Measurements from ENCODE around the gene CLASP1. TPM values are rescaled to one million over a fixed set of nuclear protein-coding genes. Genes with fewer than 3 reads are reported as not detected.

Gene CLASP1
- total RNA-seq, 6 experiments from 2014 or later = 38.2 to 49.0 (median 41.1) TPM

DNA sequence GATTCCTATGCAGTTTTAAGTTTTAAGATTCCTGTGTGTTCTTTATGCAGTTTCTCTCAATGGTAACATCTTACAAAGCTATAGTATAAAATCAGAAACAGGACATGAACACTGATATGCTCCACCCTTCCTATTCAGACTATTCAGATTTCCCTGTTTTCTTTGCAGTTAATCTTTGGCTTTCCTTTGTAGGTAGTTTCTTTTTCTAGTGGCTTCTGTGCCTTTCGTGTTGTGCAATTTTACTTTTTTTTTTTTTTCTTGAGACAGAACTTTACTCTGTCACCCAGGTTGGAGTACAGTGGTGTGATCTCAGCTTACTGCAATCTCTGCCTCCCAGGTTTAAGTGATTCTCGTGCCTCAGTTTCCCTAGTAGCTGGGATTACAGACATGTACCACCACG is 213.5 kb downstream of the CLASP1 start:
- H3K4me1 Mint-ChIP-seq (ENCODE audit: low read depth) = no peaks in the 10 kb centered on the region
- TF ChIP-seq, protein P1, sequence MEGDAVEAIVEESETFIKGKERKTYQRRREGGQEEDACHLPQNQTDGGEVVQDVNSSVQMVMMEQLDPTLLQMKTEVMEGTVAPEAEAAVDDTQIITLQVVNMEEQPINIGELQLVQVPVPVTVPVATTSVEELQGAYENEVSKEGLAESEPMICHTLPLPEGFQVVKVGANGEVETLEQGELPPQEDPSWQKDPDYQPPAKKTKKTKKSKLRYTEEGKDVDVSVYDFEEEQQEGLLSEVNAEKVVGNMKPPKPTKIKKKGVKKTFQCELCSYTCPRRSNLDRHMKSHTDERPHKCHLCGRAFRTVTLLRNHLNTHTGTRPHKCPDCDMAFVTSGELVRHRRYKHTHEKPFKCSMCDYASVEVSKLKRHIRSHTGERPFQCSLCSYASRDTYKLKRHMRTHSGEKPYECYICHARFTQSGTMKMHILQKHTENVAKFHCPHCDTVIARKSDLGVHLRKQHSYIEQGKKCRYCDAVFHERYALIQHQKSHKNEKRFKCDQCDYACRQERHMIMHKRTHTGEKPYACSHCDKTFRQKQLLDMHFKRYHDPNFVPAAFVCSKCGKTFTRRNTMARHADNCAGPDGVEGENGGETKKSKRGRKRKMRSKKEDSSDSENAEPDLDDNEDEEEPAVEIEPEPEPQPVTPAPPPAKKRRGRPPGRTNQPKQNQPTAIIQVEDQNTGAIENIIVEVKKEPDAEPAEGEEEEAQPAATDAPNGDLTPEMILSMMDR (IDR thresholded peaks at IDR 0.05) = no peak
- no peak overlapping the region for H3K4me3 Mint-ChIP-seq
- H3K27ac Mint-ChIP-seq = no peak overlapping the region
- H3K27me3 Mint-ChIP-seq (ENCODE audit: insufficient read depth) = no peaks in the 10 kb centered on the region
- no peaks in the 10 kb centered on the region for H3K9me3 Mint-ChIP-seq
- no peak for DNase-seq
- H3K36me3 Mint-ChIP-seq (ENCODE audit: low read depth) = peaks cover 7% of the 10 kb centered on the region; the same call in 1 of the 2 replicates

DNA sequence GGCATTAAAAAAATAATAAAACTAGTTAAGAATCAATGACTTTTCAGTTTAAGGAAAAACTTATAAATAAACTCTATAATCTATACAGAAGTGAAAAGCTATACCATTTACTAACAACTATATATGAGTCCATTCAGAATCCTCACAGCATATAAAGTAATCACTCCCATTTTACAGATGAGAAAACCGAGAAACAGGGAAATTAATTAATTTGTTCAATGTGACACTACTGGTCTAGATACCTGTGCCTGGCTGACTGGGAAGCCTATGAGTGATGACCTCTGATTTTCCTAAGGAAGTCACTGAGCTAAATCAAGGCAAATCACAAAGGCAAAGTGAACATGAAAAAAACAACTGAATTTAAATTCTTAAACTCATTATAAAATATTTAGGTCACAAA is 218.0 kb downstream of the CLASP1 start:
- Mint-ChIP-seq H3K4me3 (no peak overlapping the region), H3K9me3 (no peaks in the 10 kb centered on the region), H3K27ac (no peak overlapping the region), H3K36me3 (ENCODE audit: low read depth) (no peaks in the 10 kb centered on the region; the same call in 1 of the 2 replicates), H3K4me1 (ENCODE audit: low read depth) (peaks cover 14% of the 10 kb centered on the region), H3K27me3 (ENCODE audit: insufficient read depth) (no peaks in the 10 kb centered on the region)
- DNase-seq = no peak
- TF ChIP-seq, protein P1 (IDR thresholded peaks at IDR 0.05) = no peak

DNA sequence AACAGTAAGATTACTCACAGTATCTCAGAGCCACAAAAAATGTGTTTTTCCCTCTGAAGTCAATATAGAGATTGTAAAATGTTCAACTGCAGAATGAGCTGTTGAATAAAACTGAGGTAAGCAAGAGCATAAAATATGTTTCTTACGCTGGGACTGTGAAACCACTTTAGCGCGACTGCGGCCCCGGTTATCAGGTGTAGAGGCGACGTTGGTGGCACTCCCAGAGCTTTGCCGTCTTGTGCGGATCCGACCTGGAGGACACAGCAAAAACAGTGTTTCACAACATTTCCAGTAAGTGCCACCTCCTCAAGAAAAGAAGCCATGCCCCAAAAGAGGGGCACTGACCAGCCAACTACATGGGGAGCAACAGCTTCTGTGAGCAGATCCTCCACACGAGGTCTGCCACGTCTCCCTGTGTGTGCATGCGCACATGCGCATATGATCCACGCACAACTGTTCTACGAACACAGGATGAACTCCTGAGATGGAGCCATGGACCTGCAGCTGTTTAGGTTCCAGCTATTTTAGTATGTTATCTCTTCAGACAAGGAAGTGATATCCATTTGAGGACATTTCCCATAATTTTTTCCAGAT is 219.2 kb downstream of the CLASP1 start:
- TF ChIP-seq, protein P1 (IDR thresholded peaks at IDR 0.05) = no peak
- no peak for DNase-seq
- Mint-ChIP-seq H3K4me1 (ENCODE audit: low read depth) (peaks cover 14% of the 10 kb centered on the region), H3K4me3 (no peak overlapping the region), H3K27me3 (ENCODE audit: insufficient read depth) (no peaks in the 10 kb centered on the region), H3K27ac (no peak overlapping the region), H3K36me3 (ENCODE audit: low read depth) (no peaks in the 10 kb centered on the region; the same call in 1 of the 2 replicates), H3K9me3 (no peaks in the 10 kb centered on the region)

DNA sequence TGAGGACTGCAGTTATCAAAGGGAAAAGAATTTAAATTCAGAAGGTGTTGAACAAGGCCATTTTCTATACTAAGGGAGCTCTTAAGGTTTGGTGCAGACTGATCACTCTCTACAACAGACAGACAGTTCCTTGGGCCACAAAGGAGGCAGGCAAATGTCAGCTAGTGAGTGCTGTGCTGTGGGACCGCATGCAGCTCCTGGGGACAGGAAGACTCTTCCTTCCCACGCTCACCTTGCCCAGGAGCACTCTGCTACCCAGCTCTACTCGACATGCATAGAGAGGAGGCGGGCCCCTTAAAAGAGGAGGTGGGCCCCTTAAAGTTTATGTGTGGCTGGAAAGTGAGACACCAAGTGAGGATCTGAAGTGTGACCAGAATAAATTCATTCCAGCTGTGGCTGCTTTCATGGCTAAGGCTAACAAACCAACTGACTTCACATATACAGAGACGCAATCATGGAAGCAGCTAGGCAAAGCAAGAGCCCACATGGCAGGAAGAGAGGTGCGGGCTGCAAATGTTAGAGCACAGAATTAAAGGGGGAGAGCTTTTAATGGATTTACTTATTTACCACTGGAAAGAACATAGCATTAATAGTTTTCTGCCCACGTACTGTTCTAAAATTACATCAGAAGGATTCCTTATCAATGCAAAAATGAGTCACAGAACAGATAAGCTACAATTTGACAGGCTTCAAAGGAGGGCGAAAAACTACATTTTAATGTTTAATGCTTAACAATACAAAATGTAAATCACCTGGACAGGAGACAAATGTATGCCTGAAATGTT is 220.0 kb downstream of the CLASP1 start:
- TF ChIP-seq, protein P1 (IDR thresholded peaks at IDR 0.05) = no peak
- DNase-seq = no peak
- Mint-ChIP-seq H3K27ac (peak overlapping the region; percentile 57), H3K36me3 (ENCODE audit: low read depth) (no peaks in the 10 kb centered on the region; the same call in 1 of the 2 replicates), H3K9me3 (no peaks in the 10 kb centered on the region), H3K4me3 (no peak overlapping the region), H3K27me3 (ENCODE audit: insufficient read depth) (no peaks in the 10 kb centered on the region), H3K4me1 (ENCODE audit: low read depth) (peaks cover 14% of the 10 kb centered on the region)

DNA sequence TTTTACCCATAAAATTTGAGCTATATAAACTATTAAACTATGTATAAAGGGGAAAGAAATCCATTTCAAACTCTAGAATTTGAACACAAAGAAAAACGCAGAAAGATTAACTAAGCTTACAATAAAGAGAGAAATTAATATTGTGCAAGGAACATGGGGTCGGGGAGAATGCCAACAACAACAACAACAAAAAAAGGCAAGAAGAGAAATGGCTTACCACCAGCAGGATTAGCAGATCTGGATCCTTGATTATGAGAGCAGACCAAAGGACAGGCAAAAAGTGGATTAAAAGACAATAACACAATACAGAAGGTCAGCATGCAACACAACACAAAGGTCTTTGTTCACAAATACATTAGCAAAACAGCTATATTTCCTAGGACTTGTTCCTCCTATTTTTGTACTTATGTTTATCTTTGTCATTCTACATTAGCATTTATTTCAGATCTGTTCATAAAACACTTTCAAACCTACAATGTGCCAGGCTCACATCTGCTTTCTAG is 222.0 kb downstream of the CLASP1 start:
- H3K36me3 Mint-ChIP-seq (ENCODE audit: low read depth) = no peaks in the 10 kb centered on the region; the same call in none of the 2 replicates
- H3K4me1 Mint-ChIP-seq (ENCODE audit: low read depth) = peaks cover 14% of the 10 kb centered on the region
- no peak overlapping the region for H3K27ac Mint-ChIP-seq
- DNase-seq = no peak
- no peaks in the 10 kb centered on the region for H3K9me3 Mint-ChIP-seq
- TF ChIP-seq, protein P1 (IDR thresholded peaks at IDR 0.05) = no peak
- H3K27me3 Mint-ChIP-seq (ENCODE audit: insufficient read depth) = no peaks in the 10 kb centered on the region
- no peak overlapping the region for H3K4me3 Mint-ChIP-seq

Data from HFFc6 (cell line).